ENCODE measurements around the gene FHL3.
"Not testable (repeated sequence)": the region's sequence is repeated elsewhere in the genome, so short reads cannot be mapped to it uniquely, and the experiment has no call there.

Gene FHL3

DNA sequence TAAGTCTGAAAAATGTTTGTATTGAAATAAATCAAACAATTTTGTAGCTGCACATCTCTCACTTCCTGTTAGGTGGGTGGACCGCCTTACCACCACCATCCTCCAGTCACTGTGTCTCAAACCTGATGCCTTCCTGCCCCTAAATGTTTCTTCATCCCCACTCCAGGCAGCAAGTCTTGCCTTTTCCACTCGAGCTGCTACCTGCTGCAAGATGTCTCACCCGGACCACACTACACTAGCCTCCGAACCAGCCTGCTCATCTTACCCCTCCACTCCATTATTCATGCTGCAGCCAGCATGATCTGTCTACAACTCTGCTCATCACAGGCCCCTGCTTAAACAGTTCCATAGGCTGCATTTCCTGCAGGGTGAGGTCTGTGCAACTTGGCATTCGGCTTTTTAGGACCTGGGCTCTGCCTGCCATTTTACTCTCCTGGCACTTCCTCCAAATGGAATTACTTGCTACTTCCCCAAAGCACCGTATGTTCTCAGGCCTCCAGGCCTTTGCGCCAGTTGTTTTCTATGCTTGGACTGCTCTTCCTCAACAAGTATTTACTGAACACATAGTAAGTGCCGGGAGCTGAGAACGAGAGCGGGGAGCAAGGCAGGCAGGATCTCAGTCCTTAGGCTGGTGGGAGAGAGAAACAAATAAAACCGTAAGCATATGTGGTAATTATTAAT is 10.3 kb downstream of the FHL3 start:
- TF ChIP-seq CTCF (IDR thresholded peaks at IDR 0.05; ENCODE audit: low read length, missing control alignments) = no peak
- H3K4me3 ChIP-seq (replicated peaks; ENCODE audit: low read depth, low read length) = peak overlapping the region; percentile 32
- no peak for DNase-seq (ENCODE audit: low read depth)

DNA sequence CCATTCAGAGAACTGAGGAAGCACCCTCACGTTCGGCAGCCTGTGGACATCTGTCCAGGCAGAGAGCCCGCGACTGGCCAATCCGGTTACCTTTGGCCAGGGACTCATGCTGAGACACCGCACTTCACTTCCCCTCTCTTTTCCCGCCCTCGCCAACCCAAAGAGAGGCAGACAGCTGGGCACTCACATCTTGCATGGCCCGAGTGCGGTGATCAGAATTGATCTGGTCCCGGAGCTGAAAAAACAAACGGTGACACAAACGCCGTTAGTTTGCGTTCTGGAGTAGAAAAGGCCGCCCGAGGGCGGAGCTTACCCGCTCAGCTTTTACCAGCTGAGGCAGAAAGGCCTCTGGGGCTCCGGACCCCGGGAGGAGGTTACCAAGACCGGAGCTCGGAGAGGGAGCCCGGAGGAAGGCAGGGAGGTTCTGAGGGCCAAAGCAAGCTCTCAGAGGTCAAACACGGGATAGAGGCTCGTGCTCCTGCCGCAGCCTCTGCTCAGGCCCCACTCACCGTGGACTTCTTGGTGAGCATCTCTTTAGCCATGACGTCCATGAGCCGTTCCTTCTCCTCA is 15.9 kb downstream of the FHL3 start:
- DNase-seq (ENCODE audit: low read depth) = no peak
- no peak for TF ChIP-seq CTCF (IDR thresholded peaks at IDR 0.05; ENCODE audit: low read length, missing control alignments)
- H3K4me3 ChIP-seq (replicated peaks; ENCODE audit: low read depth, low read length) = peak overlapping the region; percentile 99

- no peak for TF ChIP-seq CTCF (IDR thresholded peaks at IDR 0.05; ENCODE audit: low read length, missing control alignments)
These were observed 17.6 kb downstream of the FHL3 start for GRCh38 chr1:37987679-37988078.

DNA sequence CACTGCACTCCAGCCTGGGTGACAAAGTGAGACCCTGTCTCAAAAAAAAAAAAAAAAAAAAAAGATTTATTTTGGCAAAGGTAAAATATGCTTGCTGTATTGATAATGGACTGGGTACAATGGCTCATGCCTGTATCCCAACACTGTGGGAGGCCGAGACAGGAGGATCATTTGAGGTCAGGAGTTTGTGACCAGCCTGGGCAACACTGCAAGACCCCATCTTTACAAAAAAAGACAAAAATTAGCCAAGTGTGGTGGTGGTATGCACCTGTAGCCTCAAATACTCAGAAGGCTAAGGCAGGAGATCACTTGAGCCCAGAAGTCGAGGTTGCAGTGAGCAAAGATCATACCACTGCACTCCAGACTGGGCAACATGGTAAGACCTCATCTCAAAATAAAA is 21.8 kb downstream of the FHL3 start:
- no peak for DNase-seq (ENCODE audit: low read depth)
- no peak for TF ChIP-seq CTCF (IDR thresholded peaks at IDR 0.05; ENCODE audit: low read length, missing control alignments)
- H3K4me3 ChIP-seq (replicated peaks; ENCODE audit: low read depth, low read length) = no peak overlapping the region

More at GRCh38 chr1:37987679-37988078, 17.6 kb downstream of the FHL3 start:
- no peak for DNase-seq (ENCODE audit: low read depth)
- no peak overlapping the region for H3K4me3 ChIP-seq (replicated peaks; ENCODE audit: low read depth, low read length)

- no peak for DNase-seq (ENCODE audit: low read depth)
- no peak for TF ChIP-seq CTCF (IDR thresholded peaks at IDR 0.05; ENCODE audit: low read length, missing control alignments)
These were observed 26.8 kb downstream of the FHL3 start for GRCh38 chr1:37978541-37978940.

GRCh38 chr1:37975083-37975482 is 30.2 kb downstream of the FHL3 start:
- TF ChIP-seq CTCF (IDR thresholded peaks at IDR 0.05; ENCODE audit: low read length, missing control alignments) = peak; percentile 58
- DNase-seq (ENCODE audit: low read depth) = peak; percentile 75
- H3K4me3 ChIP-seq (replicated peaks; ENCODE audit: low read depth, low read length) = not testable (repeated sequence)

More at GRCh38 chr1:37978541-37978940, 26.8 kb downstream of the FHL3 start:
- H3K4me3 ChIP-seq (replicated peaks; ENCODE audit: low read depth, low read length) = no peak overlapping the region

GRCh38 chr1:37974567-37974966 is 30.7 kb downstream of the FHL3 start:
- no peak for TF ChIP-seq CTCF (IDR thresholded peaks at IDR 0.05; ENCODE audit: low read length, missing control alignments)
- H3K4me3 ChIP-seq (replicated peaks; ENCODE audit: low read depth, low read length) = no peak overlapping the region
- no peak for DNase-seq (ENCODE audit: low read depth)

- H3K4me3 ChIP-seq (replicated peaks; ENCODE audit: low read depth, low read length); DNase-seq (ENCODE audit: low read depth): not testable (repeated sequence)
These were observed 31.6 kb downstream of the FHL3 start for GRCh38 chr1:37973684-37974083.

All from fibroblast of pulmonary artery (primary cell).